A549 (cell line): ENCODE measurements around the gene SLC37A2. TPM values are rescaled to one million over a fixed set of nuclear protein-coding genes. Genes with fewer than 3 reads are reported as not detected.

Experiments used
- ATAC-seq, 2 experiments: fragments of 200-7000 bp in 1 of 2; fragments of >200 bp in 1 of 2; cut with Nextera tagmentation in 1 of 2; cut with Tn5 transposase in 1 of 2; 3 replicates each; pipeline versions ENCODE4 v1.8.0 to v1.9.1; 2018 to 2020; ENCODE audit warnings: mild to moderate bottlenecking in 1 of 2, moderate library complexity in 1 of 2
- CTCF ChIA-PET: fragments of 300-600 bp; sonication (Branson Sonifier 250); formaldehyde crosslinking; extraction: SDS; loops from one replicate; lab custom pipeline; 2021; ENCODE audit warnings: antibody characterized with exemption, inconsistent platforms; lab: Yijun Ruan, JAX
- POLR2A ChIA-PET: fragments of 350-600 bp; formaldehyde crosslinking; extraction: SDS; loops from one replicate; lab custom pipeline; 2021; ENCODE audit warnings: antibody characterized with exemption, inconsistent platforms; lab: Yijun Ruan, JAX
- DNase-seq, 2 experiments: peaks; one replicate each; pipeline versions ENCODE4 v3.0.0 to v3.0.0-alpha.2; 2011 to 2016; ENCODE audit warnings: low read depth in 1 of 2, low spot score in 1 of 2
- FAIRE-seq: peaks from 2 replicates; lab custom pipeline; 2011; peaks lifted over from hg19 to GRCh38; lab: Jason Lieb, UNC
- H3K27ac ChIP-seq, 2 experiments: fragments of >200 bp; sonication (Bioruptor Twin); formaldehyde crosslinking; 3 replicates each; pipeline ENCODE4 v1.5.1; 2016 to 2017
- H3K4me1 ChIP-seq: fragments of >200 bp; sonication (Bioruptor Twin); formaldehyde crosslinking; 3 replicates; pipeline ENCODE4 v1.6.1; 2016
- H3K4me2 ChIP-seq: fragments of >200 bp; sonication (Bioruptor Twin); formaldehyde crosslinking; 3 replicates; pipeline ENCODE4 v1.6.1; 2016
- H3K4me3 ChIP-seq: fragments of >200 bp; sonication (Bioruptor Twin); formaldehyde crosslinking; 3 replicates; pipeline ENCODE4 v1.5.1; 2016
- H3K9me3 ChIP-seq: fragments of >200 bp; sonication (Bioruptor Twin); formaldehyde crosslinking; 3 replicates; pipeline ENCODE4 v1.6.1; 2016
- BHLHE40 ChIP-seq: IDR thresholded peaks from 2 replicates; pipeline ENCODE4 v1.6.1; 2012; ENCODE audit warnings: low read depth, low read length, inconsistent platforms
- CBX2 ChIP-seq: fragments of 200-600 bp; sonication (generic); IDR thresholded peaks from 2 replicates; pipeline ENCODE4 v1.6.1; 2016; ENCODE audit warnings: low read depth, mild to moderate bottlenecking, borderline replicate concordance
- CBX8 ChIP-seq: fragments of 200-600 bp; sonication (generic); IDR thresholded peaks from 2 replicates; pipeline ENCODE4 v1.6.1; 2016
- CEBPB ChIP-seq, 2 experiments: fragments of >200 bp in 1 of 2; sonication (Bioruptor Twin) in 1 of 2; formaldehyde crosslinking in 1 of 2; IDR thresholded peaks; 2 replicates each; pipeline ENCODE4 v1.6.1; 2012 to 2016
- EHF ChIP-seq: fragments of 250-450 bp; sonication (Bioruptor Pico); IDR thresholded peaks from 2 replicates; pipeline ENCODE4 v1.5.0; 2020; ENCODE audit warnings: mild to moderate bottlenecking
- EHMT2 ChIP-seq: fragments of 200-600 bp; sonication (generic); IDR thresholded peaks from 2 replicates; pipeline ENCODE4 v1.6.1; 2016; ENCODE audit warnings: antibody characterized with exemption, low read depth, mild to moderate bottlenecking, moderate library complexity
- FOXS1 ChIP-seq: fragments of 250-450 bp; sonication (Bioruptor Pico); IDR thresholded peaks from 2 replicates; pipeline ENCODE4 v1.5.0; 2020; ENCODE audit warnings: mild to moderate bottlenecking, moderate library complexity
- HDAC2 ChIP-seq: fragments of 200-600 bp; sonication (generic); IDR thresholded peaks from 2 replicates; pipeline ENCODE4 v1.6.1; 2016
- HEYL ChIP-seq: fragments of 250-450 bp; sonication (Bioruptor Pico); IDR thresholded peaks from 2 replicates; pipeline ENCODE4 v1.8.0; 2021; ENCODE audit warnings: mild to moderate bottlenecking, moderate library complexity
- HOXA7 ChIP-seq: fragments of 250-450 bp; sonication (Bioruptor Pico); IDR thresholded peaks from 2 replicates; pipeline ENCODE4 v1.5.0; 2020; ENCODE audit warnings: mild to moderate bottlenecking, moderate library complexity
- HOXB13 ChIP-seq: fragments of 250-450 bp; sonication (Bioruptor Pico); IDR thresholded peaks from 2 replicates; pipeline ENCODE4 v1.5.0; 2020; ENCODE audit warnings: low read depth, mild to moderate bottlenecking, moderate library complexity
- JUN ChIP-seq, 2 experiments: fragments of >200 bp; sonication (Bioruptor Twin); formaldehyde crosslinking; IDR thresholded peaks; 2 replicates in 1 of 2; 3 replicates in 1 of 2; pipeline ENCODE4 v1.6.1; 2016 to 2017
- MYC ChIP-seq: IDR thresholded peaks from 2 replicates; pipeline ENCODE4 v1.6.1; 2012; ENCODE audit warnings: mild to moderate bottlenecking, inconsistent platforms, low read length, improper control_type of control experiment, borderline replicate concordance
- NR3C1 ChIP-seq: fragments of >200 bp; sonication (Bioruptor Twin); formaldehyde crosslinking; IDR thresholded peaks from 3 replicates; pipeline ENCODE4 v1.6.1; 2017
- POLR2AphosphoS2 ChIP-seq: conservative IDR thresholded peaks from 2 replicates; pipeline ENCODE4 v1.6.1; 2012; ENCODE audit warnings: low read length, improper control_type of control experiment, inconsistent platforms
- RAD21 ChIP-seq, 2 experiments: fragments of >200 bp in 1 of 2; sonication (Bioruptor Twin) in 1 of 2; formaldehyde crosslinking in 1 of 2; IDR thresholded peaks in 1 of 2; conservative IDR thresholded peaks in 1 of 2; 2 replicates in 1 of 2; 3 replicates in 1 of 2; pipeline ENCODE4 v1.6.1; 2012 to 2018; ENCODE audit warnings: inconsistent platforms in 1 of 2
- RCOR1 ChIP-seq: fragments of 150-350 bp; IDR thresholded peaks from 2 replicates; pipeline ENCODE4 v1.6.1; 2014; ENCODE audit warnings: antibody characterized with exemption, low read length, low read depth
- SMC3 ChIP-seq: fragments of >200 bp; sonication (Bioruptor Twin); formaldehyde crosslinking; IDR thresholded peaks from 3 replicates; pipeline ENCODE4 v1.6.1; 2018; ENCODE audit warnings: inconsistent platforms
- ZFP36 ChIP-seq: fragments of 450-650 bp; IDR thresholded peaks from 2 replicates; pipeline ENCODE4 v1.6.1; 2014; ENCODE audit warnings: borderline replicate concordance; ENCODE audit not compliant: partially characterized antibody
- ZNF302 ChIP-seq: fragments of 250-450 bp; sonication (Bioruptor Pico); IDR thresholded peaks from 2 replicates; pipeline ENCODE4 v1.9.0; 2021; ENCODE audit warnings: inconsistent platforms, mild to moderate bottlenecking, moderate library complexity
- WGBS: methylation state at CpG from one replicate; pipeline ENCODE4 v1.1.6; 2017; ENCODE audit errors: missing lambda C conversion rate; 5-methylcytosine and 5-hydroxymethylcytosine counted together
- polyA plus RNA-seq, 4 experiments: library from polyadenylated mRNA; depleted of rRNA in 3 of 4; stranded (reverse); fragments of >200 nt; fragmentation: RNase III in 1 of 4; extraction: RNeasy Plus Mini Kit Qiagen cat#74134 plus additional on column Dnase treatment in 1 of 4; gene quantifications; 2 replicates in 3 of 4; 3 replicates in 1 of 4; pipeline ENCODE4 v1.2.3, GENCODE V29; 2011 to 2017
- TF ChIP-seq, protein P1 (sequence below): fragments of 150-350 bp; IDR thresholded peaks from 2 replicates; pipeline ENCODE4 v1.6.1; 2014; ENCODE audit warnings: low read depth, mild to moderate bottlenecking, low read length
- TF ChIP-seq, protein P2 (sequence below): fragments of >200 bp; sonication (Bioruptor Twin); formaldehyde crosslinking; IDR thresholded peaks from 3 replicates; pipeline ENCODE4 v1.5.1; 2016
- TF ChIP-seq, protein P3 (sequence below): fragments of 250-450 bp; sonication (Bioruptor Pico); IDR thresholded peaks from 2 replicates; pipeline ENCODE4 v1.5.0; 2021; ENCODE audit warnings: mild to moderate bottlenecking, moderate library complexity, borderline replicate concordance

SLC37A2 gene
- polyA plus RNA-seq, 2 of the 4 experiments (the other 2 are of a cell fraction) = 0.13 to 0.14 TPM

DNA sequence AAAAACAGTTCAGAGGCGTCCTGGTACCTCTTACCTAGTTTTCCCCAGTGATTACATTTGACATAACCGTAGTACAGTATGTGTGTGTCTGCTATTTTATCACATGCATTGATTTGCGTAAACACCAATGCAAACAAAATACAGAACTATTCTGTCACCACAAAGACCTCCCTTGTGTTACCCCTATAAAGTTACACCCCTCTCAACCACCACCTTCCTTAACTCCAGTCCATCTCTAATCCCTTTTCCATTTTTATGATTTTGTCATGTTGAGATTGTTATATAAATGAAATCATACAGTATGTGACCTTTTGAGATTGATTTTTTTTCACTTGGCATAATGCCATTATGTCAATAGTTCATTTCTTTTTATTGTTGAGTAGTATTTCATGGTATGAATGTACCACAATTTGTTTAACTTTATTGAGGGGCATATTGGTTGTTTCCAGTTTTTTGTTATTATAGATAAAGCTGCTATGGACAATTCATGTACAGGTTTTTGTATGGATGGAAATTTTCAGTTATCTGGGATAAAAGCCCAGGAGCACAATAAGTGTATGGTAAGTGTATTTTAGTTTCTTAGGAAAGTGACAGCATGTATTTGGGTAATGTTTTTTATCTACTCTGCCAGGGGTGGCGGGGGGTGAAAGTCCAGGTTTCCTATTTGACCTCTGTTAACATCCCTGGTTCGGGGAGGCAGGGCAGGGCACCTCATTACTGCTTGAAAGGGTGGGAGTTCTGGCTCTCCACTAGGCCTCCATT, 6.0 kb upstream of the SLC37A2 start:
- TF ChIP-seq NR3C1 (no peak), POLR2AphosphoS2 (no peak), ZNF302 (CRISPR knock-in tag) (no peak), MYC (no peak), HOXB13 (CRISPR knock-in tag) (no peak), CBX8 (no peak), EHF (CRISPR knock-in tag) (no peak), BHLHE40 (no peak), RAD21 (conservative IDR thresholded peaks at IDR 0.05 in 1 of 2, IDR thresholded peaks at IDR 0.05 in 1 of 2) (no peak), CBX2 (no peak)
- TF ChIP-seq, protein P1, sequence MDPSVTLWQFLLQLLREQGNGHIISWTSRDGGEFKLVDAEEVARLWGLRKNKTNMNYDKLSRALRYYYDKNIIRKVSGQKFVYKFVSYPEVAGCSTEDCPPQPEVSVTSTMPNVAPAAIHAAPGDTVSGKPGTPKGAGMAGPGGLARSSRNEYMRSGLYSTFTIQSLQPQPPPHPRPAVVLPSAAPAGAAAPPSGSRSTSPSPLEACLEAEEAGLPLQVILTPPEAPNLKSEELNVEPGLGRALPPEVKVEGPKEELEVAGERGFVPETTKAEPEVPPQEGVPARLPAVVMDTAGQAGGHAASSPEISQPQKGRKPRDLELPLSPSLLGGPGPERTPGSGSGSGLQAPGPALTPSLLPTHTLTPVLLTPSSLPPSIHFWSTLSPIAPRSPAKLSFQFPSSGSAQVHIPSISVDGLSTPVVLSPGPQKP = no peak
- CTCF ChIA-PET = interaction anchor here (0.6 kb wide), 1 partner anchor 288 kb away, joined by 3 read pairs; no protein-coding TSS in a partner anchor
- H3K27ac ChIP-seq = no peak overlapping the region
- POLR2A ChIA-PET = no interaction called here
- H3K4me2 ChIP-seq = no peak overlapping the region
- FAIRE-seq (no peak), DNase-seq (no peak), ATAC-seq (no peak)
- WGBS = 38% methylated on average over 5 of the region's 5 CpGs
- no peaks in the 10 kb centered on the region for H3K9me3 ChIP-seq
- H3K4me3 ChIP-seq = no peak overlapping the region
- no peaks in the 10 kb centered on the region for H3K4me1 ChIP-seq

DNA sequence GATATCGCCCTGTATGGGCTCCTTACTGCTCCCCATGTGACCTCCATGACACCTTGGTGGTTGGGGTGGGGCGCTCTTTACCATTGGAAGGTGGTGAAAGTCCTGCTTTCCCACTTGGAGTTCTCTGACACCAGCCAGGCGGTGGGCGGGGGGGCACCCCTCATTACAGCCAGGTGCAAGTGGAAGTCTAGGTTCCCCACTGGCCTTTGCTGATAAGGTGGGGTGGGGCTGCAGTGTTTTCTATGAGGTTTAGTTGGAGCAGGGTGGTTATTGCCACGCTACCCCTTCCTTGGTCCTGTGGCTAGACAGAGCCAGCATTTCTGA, 5.5 kb upstream of the SLC37A2 start:
- ChIA-PET POLR2A (no interaction called here), CTCF (no interaction called here)
- WGBS = 53% methylated on average over 5 of the region's 5 CpGs

More for the DNA sequence above, 5.5 kb upstream of the SLC37A2 start:
- Histone ChIP-seq H3K4me1 (no peaks in the 10 kb centered on the region), H3K4me3 (no peak overlapping the region), H3K9me3 (no peaks in the 10 kb centered on the region), H3K4me2 (no peak overlapping the region), H3K27ac (no peak overlapping the region)
- DNase-seq = no peak
- no peak for FAIRE-seq
- TF ChIP-seq MYC = no peak
- TF ChIP-seq CBX8 = no peak
- TF ChIP-seq HEYL = no peak
- TF ChIP-seq, protein P2, sequence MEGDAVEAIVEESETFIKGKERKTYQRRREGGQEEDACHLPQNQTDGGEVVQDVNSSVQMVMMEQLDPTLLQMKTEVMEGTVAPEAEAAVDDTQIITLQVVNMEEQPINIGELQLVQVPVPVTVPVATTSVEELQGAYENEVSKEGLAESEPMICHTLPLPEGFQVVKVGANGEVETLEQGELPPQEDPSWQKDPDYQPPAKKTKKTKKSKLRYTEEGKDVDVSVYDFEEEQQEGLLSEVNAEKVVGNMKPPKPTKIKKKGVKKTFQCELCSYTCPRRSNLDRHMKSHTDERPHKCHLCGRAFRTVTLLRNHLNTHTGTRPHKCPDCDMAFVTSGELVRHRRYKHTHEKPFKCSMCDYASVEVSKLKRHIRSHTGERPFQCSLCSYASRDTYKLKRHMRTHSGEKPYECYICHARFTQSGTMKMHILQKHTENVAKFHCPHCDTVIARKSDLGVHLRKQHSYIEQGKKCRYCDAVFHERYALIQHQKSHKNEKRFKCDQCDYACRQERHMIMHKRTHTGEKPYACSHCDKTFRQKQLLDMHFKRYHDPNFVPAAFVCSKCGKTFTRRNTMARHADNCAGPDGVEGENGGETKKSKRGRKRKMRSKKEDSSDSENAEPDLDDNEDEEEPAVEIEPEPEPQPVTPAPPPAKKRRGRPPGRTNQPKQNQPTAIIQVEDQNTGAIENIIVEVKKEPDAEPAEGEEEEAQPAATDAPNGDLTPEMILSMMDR = no peak
- no peak for TF ChIP-seq EHMT2
- TF ChIP-seq, protein P1 = no peak
- no peak for TF ChIP-seq RCOR1
- TF ChIP-seq CEBPB (IDR thresholded peaks at IDR 0.05) = no peak
- no peak for TF ChIP-seq ZNF302 (CRISPR knock-in tag)
- no peak for TF ChIP-seq JUN (IDR thresholded peaks at IDR 0.05)
- no peak for TF ChIP-seq FOXS1 (CRISPR knock-in tag)
- no peak for TF ChIP-seq SMC3
- TF ChIP-seq, protein P3, sequence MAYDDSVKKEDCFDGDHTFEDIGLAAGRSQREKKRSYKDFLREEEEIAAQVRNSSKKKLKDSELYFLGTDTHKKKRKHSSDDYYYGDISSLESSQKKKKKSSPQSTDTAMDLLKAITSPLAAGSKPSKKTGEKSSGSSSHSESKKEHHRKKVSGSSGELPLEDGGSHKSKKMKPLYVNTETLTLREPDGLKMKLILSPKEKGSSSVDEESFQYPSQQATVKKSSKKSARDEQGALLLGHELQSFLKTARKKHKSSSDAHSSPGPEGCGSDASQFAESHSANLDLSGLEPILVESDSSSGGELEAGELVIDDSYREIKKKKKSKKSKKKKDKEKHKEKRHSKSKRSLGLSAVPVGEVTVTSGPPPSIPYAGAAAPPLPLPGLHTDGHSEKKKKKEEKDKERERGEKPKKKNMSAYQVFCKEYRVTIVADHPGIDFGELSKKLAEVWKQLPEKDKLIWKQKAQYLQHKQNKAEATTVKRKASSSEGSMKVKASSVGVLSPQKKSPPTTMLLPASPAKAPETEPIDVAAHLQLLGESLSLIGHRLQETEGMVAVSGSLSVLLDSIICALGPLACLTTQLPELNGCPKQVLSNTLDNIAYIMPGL (CRISPR knock-in tag) = no peak
- TF ChIP-seq HDAC2 = no peak
- TF ChIP-seq ZFP36 = no peak
- no peak for TF ChIP-seq HOXA7 (CRISPR knock-in tag)
- ATAC-seq = no peak
